Bladder microvascular endothelial cell (primary cell): ENCODE results near the gene NPR1. TPM values are rescaled to one million over a fixed set of nuclear protein-coding genes. Genes with fewer than 3 reads are reported as not detected.

Source experiments
- total RNA-seq: library from RNA; depleted of rRNA; stranded (reverse); fragments of >200 nt; gene quantifications from 2 replicates; pipeline ENCODE4 v1.2.3, GENCODE V29; 2014

Gene NPR1
- 19.4 and 30.6 TPM in 2 replicates for total RNA-seq

DNA sequence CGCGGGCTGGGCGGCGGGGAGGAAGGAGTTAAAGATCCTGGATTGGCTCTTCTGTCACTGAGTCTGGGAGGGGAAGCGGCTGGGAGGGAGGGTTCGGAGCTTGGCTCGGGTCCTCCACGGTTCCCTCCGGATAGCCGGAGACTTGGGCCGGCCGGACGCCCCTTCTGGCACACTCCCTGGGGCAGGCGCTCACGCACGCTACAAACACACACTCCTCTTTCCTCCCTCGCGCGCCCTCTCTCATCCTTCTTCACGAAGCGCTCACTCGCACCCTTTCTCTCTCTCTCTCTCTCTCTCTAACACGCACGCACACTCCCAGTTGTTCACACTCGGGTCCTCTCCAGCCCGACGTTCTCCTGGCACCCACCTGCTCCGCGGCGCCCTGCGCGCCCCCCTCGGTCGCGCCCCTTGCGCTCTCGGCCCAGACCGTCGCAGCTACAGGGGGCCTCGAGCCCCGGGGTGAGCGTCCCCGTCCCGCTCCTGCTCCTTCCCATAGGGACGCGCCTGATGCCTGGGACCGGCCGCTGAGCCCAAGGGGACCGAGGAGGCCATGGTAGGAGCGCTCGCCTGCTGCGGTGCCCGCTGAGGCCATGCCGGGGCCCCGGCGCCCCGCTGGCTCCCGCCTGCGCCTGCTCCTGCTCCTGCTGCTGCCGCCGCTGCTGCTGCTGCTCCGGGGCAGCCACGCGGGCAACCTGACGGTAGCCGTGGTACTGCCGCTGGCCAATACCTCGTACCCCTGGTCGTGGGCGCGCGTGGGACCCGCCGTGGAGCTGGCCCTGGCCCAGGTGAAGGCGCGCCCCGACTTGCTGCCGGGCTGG is at the start of gene NPR1:
Gene NPR1 (plus strand): TSS at position 170 of the 818 bp plus-strand sequence. CDS start 421 bp downstream, at position 591.

DNA sequence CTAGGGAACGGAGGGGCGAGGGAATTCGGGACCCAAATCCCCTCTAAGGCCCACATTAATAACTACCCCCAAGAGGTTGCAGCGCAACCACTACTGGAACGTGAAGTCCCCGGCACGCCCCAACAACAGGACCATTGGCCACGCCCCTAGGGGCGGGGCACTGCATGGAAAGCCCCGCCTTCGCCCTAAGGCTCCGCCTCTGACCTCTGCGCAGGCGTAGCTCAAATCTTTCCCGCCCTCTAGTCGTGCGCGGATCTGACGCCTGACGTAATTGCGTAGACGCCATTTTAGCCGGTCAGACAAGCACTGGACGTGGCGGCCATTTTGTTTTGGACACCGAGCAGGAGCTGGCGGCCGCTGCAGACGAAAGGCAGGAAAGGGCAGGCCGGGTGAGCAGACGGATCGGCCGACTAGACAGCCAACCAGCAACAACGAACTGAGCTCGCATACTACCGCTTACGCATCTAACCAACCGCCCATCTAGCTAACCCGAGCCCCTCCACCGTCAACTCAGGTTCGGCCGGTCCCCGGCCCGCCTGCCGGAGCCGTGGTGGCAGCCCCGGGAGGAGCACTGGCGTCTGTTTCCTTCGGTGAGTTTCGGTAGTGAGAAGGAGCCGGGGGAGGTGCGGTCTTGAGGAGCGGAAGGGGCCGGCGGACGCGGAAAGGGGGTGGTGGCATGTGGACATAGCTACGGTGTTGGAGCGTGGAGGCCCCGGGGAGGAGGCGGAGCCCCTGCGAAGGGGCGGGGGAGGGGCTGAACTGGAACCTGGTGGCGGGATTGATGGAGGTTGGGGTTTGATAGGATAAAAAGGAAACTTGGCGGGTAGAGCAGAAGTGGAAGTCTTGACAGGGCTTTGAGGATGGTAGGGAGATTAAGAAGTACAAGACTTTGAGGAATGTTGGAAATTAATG is 44.5 kb upstream of the NPR1 start, which contains the start of gene CHTOP:
Gene CHTOP (plus strand): TSS at position 313 of the 912 bp plus-strand sequence. CDS start 2,523 bp downstream, outside the sequence.

DNA sequence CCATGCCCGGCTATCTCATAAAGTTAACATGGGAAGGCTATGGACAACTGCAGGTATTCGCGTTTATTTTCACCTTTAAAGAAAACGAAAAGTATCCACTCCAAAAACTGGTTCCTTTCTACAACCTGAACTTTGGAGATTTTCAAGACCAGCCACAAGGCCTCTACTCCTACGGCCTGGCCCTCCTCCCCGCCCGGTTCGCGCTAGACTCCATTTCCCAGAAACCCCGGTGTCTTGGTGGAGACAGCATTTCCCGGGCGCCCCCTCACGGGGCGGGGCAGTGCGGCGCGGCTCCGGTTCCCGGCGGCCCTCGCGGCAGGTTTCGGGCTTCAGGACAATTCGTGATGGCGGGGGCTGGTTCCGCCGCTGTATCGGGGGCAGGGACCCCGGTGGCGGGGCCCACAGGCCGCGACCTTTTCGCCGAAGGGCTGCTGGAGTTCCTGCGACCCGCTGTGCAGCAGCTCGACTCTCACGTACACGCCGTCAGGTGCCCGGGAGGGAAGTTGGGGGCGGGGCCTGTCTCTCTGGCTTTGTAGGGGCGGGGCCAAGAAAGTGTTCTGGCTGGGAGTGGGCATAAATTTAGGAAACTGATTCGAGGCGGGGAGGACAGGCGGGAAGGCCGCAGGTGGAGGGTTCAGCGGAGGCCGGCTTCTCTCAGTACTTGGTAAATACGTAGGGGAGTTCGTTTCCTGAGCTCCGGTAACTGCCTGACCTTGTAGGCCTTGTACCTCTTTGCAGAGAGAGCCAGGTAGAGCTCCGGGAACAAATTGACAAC is 19.9 kb upstream of the NPR1 start, which contains the start of gene SNAPIN:
Gene SNAPIN (plus strand): TSS at position 304 of the 775 bp plus-strand sequence. CDS start 41 bp downstream, at position 345.

DNA sequence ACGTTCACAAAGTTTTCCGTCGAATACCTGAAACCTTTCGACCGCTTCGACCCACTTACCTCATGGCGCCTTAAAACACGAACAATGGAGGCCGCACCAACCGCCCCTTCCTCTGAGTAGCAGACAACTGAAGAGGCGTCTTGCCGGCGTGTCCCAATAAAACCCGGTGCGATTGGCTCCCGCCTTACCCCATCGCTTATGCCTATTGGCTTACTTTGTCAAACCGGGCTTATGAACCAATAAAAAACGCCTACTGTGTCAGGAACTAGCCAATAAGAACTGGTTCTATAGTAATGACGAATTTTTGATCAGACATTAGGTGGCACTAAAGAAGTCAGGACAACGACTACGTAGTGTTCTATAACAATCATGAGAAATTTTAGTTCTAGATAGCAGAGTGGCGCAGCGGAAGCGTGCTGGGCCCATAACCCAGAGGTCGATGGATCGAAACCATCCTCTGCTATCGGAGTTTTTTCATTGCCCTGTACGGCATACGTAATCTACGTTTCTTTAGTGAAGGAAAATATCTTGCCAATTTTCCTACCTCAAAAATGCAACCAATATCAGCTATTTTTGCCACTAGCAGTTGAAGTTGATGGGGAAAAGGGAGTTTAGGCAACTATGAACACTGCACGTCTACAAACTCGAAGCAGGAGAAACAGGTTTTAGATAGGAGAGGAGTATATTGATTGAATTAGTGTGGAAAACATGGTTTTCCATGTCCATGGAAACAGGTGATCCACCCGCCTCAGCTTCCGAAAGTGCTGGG is 7.4 kb upstream of the NPR1 start, which contains the start of gene ILF2:
Gene ILF2 (minus strand): TSS at position 135 of the 769 bp plus-strand sequence. CDS start 71 bp downstream, at position 64.

DNA sequence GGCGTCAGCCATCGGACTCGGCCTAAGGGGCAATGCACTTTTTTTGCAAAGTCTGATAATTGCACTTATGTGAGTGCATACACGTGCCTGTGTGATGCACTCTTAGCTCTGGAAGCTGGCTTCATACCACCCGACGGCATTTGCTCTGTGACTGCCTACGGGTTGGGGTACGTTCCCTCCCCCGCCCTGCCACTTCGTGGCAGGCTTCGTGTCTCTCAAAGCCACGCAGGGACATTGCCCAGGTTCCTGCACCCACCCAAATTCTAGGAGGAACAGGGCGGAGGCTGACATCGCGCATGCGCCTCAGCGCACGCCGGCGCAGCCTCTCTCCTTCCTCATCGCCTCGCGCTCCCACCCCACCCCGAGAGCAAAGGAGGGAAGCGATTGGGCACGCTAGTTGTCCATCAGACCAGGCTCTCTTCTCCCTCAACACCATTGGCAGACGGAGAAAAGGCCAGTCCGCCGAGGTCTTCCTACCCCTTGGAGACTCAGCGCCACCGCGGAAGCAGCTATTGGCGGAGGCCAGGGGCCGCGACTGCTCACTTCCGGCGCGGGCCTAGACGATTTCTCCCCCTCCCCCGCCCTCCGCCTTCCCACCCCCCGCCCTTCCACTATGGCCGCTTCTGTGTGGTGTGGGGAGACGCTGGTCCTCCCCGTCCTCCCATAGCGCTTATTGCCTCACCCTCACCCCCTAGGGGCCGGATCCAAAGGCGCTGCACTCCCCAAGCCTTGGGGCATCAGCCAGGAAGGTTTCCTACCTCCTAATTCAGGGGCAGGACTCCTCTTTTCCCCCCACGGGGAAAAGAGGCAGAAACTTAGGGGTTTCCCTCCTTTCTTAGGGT is 49.2 kb downstream of the NPR1 start, which contains the start of gene INTS3:
Gene INTS3 (plus strand): TSS at position 588 of the 842 bp plus-strand sequence. CDS start 585 bp downstream, outside the sequence.

Other genes starting within 250 kb of the NPR1 start
- gene S100A7, start 218.0 kb upstream of the NPR1 start, total RNA-seq, result not detected in 2 replicates
- 401 and 1,159 TPM in 2 replicates for gene S100A6, start 142.7 kb upstream of the NPR1 start, total RNA-seq
- not detected in 2 replicates for gene S100A5, start 137.8 kb upstream of the NPR1 start, total RNA-seq
- gene S100A4, start 132.9 kb upstream of the NPR1 start, total RNA-seq, result 2.6 and 4.0 TPM in 2 replicates
- gene S100A3, start 129.4 kb upstream of the NPR1 start, total RNA-seq, result 0.50 and 3.1 TPM in 2 replicates
- 1.3 and 1.5 TPM in 2 replicates for gene S100A2, start 112.8 kb upstream of the NPR1 start, total RNA-seq
- 326 and 366 TPM in 2 replicates for gene S100A16, start 65.6 kb upstream of the NPR1 start, total RNA-seq
- gene S100A14, start 62.4 kb upstream of the NPR1 start, total RNA-seq, result not detected in 2 replicates
- gene S100A13, start 51.2 kb upstream of the NPR1 start, total RNA-seq, result 68.5 and 259 TPM in 2 replicates
- gene S100A1, start 50.3 kb upstream of the NPR1 start, total RNA-seq, result under 0.01 TPM in 1 of 2 replicates, not detected in the other
- 20.4 and 43.0 TPM in 2 replicates for gene CHTOP, start 44.6 kb upstream of the NPR1 start, total RNA-seq
- gene SNAPIN, start 20.0 kb upstream of the NPR1 start, total RNA-seq, result 32.3 and 41.4 TPM in 2 replicates
- gene ILF2, start 7.7 kb upstream of the NPR1 start, total RNA-seq, result 204 and 230 TPM in 2 replicates
- gene INTS3, start 49.4 kb downstream of the NPR1 start, total RNA-seq, result 22.0 and 41.3 TPM in 2 replicates
- 19.4 and 29.0 TPM in 2 replicates for gene SLC27A3, start 96.7 kb downstream of the NPR1 start, total RNA-seq
- 3.6 and 9.8 TPM in 2 replicates for gene GATAD2B, start 244.3 kb downstream of the NPR1 start, total RNA-seq